K562 (cell line): ENCODE data around the gene MCL1. TPM values are rescaled to one million over a fixed set of nuclear protein-coding genes. Genes with fewer than 3 reads are reported as not detected.
A peak's percentile ranks its signal among the peaks of the same experiment; 100 is the strongest.

Experiments used
- CHD4 ChIP-seq: fragments of 200-600 bp; sonication (generic); IDR thresholded peaks from 3 replicates; pipeline ENCODE4 v1.6.1; 2012; ENCODE audit warnings: low read depth, mild to moderate bottlenecking, mixed read lengths, low read length, inconsistent platforms; ENCODE audit not compliant: insufficient read depth, insufficient replicate concordance, poor library complexity, severe bottlenecking
- ELF1 ChIP-seq: fragments of 200-800 bp; sonication (Bioruptor generic); IDR thresholded peaks from 2 replicates; pipeline ENCODE4 v1.6.1; 2016; ENCODE audit warnings: missing genetic modification characterization, missing compliant biosample characterization
- ELF4 ChIP-seq: fragments of 450-650 bp; formaldehyde crosslinking; IDR thresholded peaks from 2 replicates; pipeline ENCODE4 v1.4.0; 2022; ENCODE audit warnings: missing genetic modification characterization
- MYC ChIP-seq, 2 experiments: fragments of 250-450 bp in 1 of 2; sonication (Bioruptor Pico) in 1 of 2; IDR thresholded peaks; 2 replicates each; pipeline versions ENCODE4 v1.5.1 to v1.6.1; 2012 to 2021; ENCODE audit warnings: low read depth in 2 of 2, borderline replicate concordance in 1 of 2, improper control_type of control experiment in 1 of 2, low read length in 1 of 2, mild to moderate bottlenecking in 1 of 2, moderate library complexity in 1 of 2
- NFATC3 ChIP-seq: fragments of 450-650 bp; IDR thresholded peaks from 2 replicates; pipeline ENCODE4 v1.6.1; 2017; ENCODE audit warnings: mild to moderate bottlenecking
- RHOXF2B ChIP-seq: fragments of 250-450 bp; sonication (Bioruptor Pico); conservative IDR thresholded peaks from 2 replicates; pipeline ENCODE4 v1.5.1; 2021
- TOE1 ChIP-seq, 2 experiments: fragments of 450-650 bp in 1 of 2; sonication (generic) in 1 of 2; formaldehyde crosslinking in 1 of 2; IDR thresholded peaks; 2 replicates each; pipeline versions ENCODE4 v1.7.1 to v1.8.0; 2016 to 2022; ENCODE audit warnings: borderline replicate concordance in 2 of 2, mild to moderate bottlenecking in 2 of 2, antibody characterized with exemption in 1 of 2, inconsistent platforms in 1 of 2, low read depth in 1 of 2, missing genetic modification reagents in 1 of 2, moderate library complexity in 1 of 2
- TRIM28 ChIP-seq: fragments of 450-650 bp; IDR thresholded peaks from 2 replicates; pipeline ENCODE4 v1.6.1; 2017
- ZBTB17 ChIP-seq: fragments of 450-650 bp; formaldehyde crosslinking; IDR thresholded peaks from 2 replicates; pipeline ENCODE4 v1.4.0; 2020; ENCODE audit warnings: mild to moderate bottlenecking
- ZNF239 ChIP-seq: fragments of 250-450 bp; sonication (Bioruptor Pico); IDR thresholded peaks from 2 replicates; pipeline ENCODE4 v1.4.0; 2020; ENCODE audit warnings: mild to moderate bottlenecking
- ZNF311 ChIP-seq: fragments of 250-450 bp; sonication (Bioruptor Pico); IDR thresholded peaks from 2 replicates; pipeline ENCODE4 v1.4.0; 2020; ENCODE audit warnings: mild to moderate bottlenecking, moderate library complexity
- ZNF561 ChIP-seq: fragments of 450-650 bp; formaldehyde crosslinking; conservative IDR thresholded peaks from 2 replicates; pipeline ENCODE4 v1.4.0; 2020; ENCODE audit warnings: mild to moderate bottlenecking, moderate library complexity
- ZNF57 ChIP-seq: fragments of 450-650 bp; formaldehyde crosslinking; IDR thresholded peaks from 2 replicates; pipeline ENCODE4 v1.4.0; 2020; ENCODE audit warnings: mild to moderate bottlenecking, moderate library complexity
- ZNF79 ChIP-seq: fragments of 250-450 bp; sonication (Bioruptor Pico); IDR thresholded peaks from 2 replicates; pipeline ENCODE4 v1.4.0; 2020; ENCODE audit warnings: low read depth, mild to moderate bottlenecking, moderate library complexity
- polyA plus RNA-seq, 8 experiments: library from polyadenylated mRNA; depleted of rRNA in 4 of 8; stranded (reverse) in 5 of 8; unstranded in 3 of 8; fragments of >200 nt; fragmentation: Nextera tagmentation in 2 of 8; fragmentation: Illumina TruSeq in 1 of 8; extraction: Ambion mirVana in 2 of 8; extraction: Trizol in 1 of 8; gene quantifications; 2 replicates each; pipeline versions ENCODE4 v1.2.1 to v1.2.3, GENCODE V29; 2011 to 2014; ENCODE audit warnings: inconsistent platforms in 1 of 8, missing spikeins in 1 of 8
- total RNA-seq, 7 experiments: library from RNA; depleted of rRNA in 6 of 7; stranded (reverse); fragments of >200 nt in 6 of 7; fragmentation: Illumina TruSeq in 2 of 7; extraction: Trizol in 2 of 7; gene quantifications; 2 replicates each; pipeline versions ENCODE4 v1.2.1 to v1.2.3, GENCODE V29; 2011 to 2021; ENCODE audit warnings: low replicate concordance in 1 of 7
- TF ChIP-seq, protein P1 (sequence below): fragments of 200-800 bp; sonication (Bioruptor generic); IDR thresholded peaks from 2 replicates; pipeline ENCODE4 v1.6.1; 2017; ENCODE audit warnings: missing genetic modification characterization, missing compliant biosample characterization
- TF ChIP-seq, protein P2 (sequence below): fragments of 250-450 bp; sonication (Bioruptor Pico); IDR thresholded peaks from 2 replicates; pipeline ENCODE4 v1.5.0; 2021
- TF ChIP-seq, protein P3 (sequence below): sonication (generic); formaldehyde crosslinking; IDR thresholded peaks from 2 replicates; pipeline ENCODE4 v1.9.0; 2022; ENCODE audit warnings: mild to moderate bottlenecking, missing genetic modification reagents
- TF ChIP-seq, protein P4 (sequence below), 2 experiments: fragments of 150-350 bp in 1 of 2; IDR thresholded peaks; 2 replicates each; pipeline ENCODE4 v1.6.1; 2012 to 2016; ENCODE audit warnings: low read depth in 2 of 2, low read length in 2 of 2, mild to moderate bottlenecking in 1 of 2, moderate library complexity in 1 of 2
- TF ChIP-seq, protein P5 (sequence below): sonication (generic); formaldehyde crosslinking; IDR thresholded peaks from 2 replicates; pipeline ENCODE4 v1.8.0; 2022; ENCODE audit warnings: missing genetic modification reagents, mild to moderate bottlenecking, borderline replicate concordance

Gene MCL1
- total and polyA plus RNA-seq, 9 of the 15 experiments (the other 6 are each of a cell fraction or from before 2014, with no cell fraction given): 27.1 to 224 (median 138) TPM

DNA sequence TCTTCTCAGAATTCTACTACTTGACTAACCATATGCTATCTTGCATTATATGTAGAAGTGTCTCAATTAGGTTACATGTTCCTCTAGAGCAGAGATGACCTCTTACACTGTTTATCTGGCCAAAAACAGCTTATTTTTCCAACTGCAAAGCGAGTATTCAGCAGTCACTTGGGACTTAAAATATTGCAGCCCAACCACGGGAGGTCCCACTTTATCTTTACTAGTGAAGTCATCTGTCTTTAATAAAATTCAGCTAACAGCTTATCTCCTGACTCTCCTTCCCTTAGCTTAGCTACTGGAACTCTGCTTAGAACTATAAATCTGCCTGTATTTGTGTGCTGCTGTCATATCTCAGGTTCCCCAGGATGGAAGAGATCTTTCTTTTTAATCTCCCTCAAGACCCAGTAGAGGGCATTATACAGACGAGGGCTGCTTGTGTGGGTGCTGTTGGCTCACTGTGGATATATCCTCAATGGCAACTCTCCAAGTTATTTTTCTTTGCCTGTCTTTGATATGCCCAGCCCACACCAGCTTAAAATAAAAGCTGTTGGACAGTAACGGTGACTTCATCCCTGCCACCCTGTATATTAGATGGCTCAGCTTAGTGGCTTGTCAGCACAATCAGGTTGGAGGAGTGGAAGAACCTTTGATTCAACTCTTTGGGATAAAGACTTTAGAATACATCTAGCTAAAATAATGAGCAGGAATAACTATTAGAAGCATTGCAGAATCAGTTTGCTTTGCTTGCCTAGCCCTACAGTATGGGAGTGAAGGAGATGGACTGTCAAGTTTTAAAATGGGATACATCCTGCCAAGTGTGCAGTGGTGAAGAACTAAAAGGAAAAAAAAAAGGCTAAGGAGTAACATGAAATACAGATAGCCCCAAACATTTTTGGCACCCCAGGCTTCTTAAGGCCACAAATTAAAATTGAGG, 40.4 kb upstream of the MCL1 start (continued):
- TF ChIP-seq ZNF561 (no peak), ZNF239 (CRISPR knock-in tag) (no peak), NFATC3 (0 out of 2 replicates have a peak, but pooled peaks have one; percentile 11), ZNF311 (CRISPR knock-in tag) (peak; percentile 76), RHOXF2B (no peak), ZNF79 (CRISPR knock-in tag) (no peak), ZNF57 (no peak), ZBTB17 (CRISPR knock-in tag) (no peak), MYC (IDR thresholded peaks at IDR 0.05; ENCODE audit: low read depth, low read length) (peak; percentile 13; the same call in 1 of the 2 replicates), MYC (CRISPR knock-in tag; IDR thresholded peaks at IDR 0.05; ENCODE audit: borderline replicate concordance, low read depth) (no peak), TOE1 (IDR thresholded peaks at IDR 0.05; ENCODE audit: borderline replicate concordance) (peak; percentile 67; the same call in 1 of the 2 replicates), TOE1 (CRISPR knock-in tag; IDR thresholded peaks at IDR 0.05; ENCODE audit: borderline replicate concordance, low read depth) (no peak), CHD4 (no peak), ELF1 (no peak), TRIM28 (0 out of 2 replicates have a peak, but pooled peaks have one; percentile 55), ELF4 (CRISPR knock-in tag) (no peak)
- TF ChIP-seq, protein P1, sequence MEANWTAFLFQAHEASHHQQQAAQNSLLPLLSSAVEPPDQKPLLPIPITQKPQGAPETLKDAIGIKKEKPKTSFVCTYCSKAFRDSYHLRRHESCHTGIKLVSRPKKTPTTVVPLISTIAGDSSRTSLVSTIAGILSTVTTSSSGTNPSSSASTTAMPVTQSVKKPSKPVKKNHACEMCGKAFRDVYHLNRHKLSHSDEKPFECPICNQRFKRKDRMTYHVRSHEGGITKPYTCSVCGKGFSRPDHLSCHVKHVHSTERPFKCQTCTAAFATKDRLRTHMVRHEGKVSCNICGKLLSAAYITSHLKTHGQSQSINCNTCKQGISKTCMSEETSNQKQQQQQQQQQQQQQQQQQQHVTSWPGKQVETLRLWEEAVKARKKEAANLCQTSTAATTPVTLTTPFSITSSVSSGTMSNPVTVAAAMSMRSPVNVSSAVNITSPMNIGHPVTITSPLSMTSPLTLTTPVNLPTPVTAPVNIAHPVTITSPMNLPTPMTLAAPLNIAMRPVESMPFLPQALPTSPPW (CRISPR knock-in tag): peak; percentile 68
- TF ChIP-seq, protein P2, sequence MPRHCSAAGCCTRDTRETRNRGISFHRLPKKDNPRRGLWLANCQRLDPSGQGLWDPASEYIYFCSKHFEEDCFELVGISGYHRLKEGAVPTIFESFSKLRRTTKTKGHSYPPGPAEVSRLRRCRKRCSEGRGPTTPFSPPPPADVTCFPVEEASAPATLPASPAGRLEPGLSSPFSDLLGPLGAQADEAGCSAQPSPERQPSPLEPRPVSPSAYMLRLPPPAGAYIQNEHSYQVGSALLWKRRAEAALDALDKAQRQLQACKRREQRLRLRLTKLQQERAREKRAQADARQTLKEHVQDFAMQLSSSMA (CRISPR knock-in tag): no peak
- TF ChIP-seq, protein P3, sequence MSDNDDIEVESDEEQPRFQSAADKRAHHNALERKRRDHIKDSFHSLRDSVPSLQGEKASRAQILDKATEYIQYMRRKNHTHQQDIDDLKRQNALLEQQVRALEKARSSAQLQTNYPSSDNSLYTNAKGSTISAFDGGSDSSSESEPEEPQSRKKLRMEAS: no peak
- TF ChIP-seq, protein P4, sequence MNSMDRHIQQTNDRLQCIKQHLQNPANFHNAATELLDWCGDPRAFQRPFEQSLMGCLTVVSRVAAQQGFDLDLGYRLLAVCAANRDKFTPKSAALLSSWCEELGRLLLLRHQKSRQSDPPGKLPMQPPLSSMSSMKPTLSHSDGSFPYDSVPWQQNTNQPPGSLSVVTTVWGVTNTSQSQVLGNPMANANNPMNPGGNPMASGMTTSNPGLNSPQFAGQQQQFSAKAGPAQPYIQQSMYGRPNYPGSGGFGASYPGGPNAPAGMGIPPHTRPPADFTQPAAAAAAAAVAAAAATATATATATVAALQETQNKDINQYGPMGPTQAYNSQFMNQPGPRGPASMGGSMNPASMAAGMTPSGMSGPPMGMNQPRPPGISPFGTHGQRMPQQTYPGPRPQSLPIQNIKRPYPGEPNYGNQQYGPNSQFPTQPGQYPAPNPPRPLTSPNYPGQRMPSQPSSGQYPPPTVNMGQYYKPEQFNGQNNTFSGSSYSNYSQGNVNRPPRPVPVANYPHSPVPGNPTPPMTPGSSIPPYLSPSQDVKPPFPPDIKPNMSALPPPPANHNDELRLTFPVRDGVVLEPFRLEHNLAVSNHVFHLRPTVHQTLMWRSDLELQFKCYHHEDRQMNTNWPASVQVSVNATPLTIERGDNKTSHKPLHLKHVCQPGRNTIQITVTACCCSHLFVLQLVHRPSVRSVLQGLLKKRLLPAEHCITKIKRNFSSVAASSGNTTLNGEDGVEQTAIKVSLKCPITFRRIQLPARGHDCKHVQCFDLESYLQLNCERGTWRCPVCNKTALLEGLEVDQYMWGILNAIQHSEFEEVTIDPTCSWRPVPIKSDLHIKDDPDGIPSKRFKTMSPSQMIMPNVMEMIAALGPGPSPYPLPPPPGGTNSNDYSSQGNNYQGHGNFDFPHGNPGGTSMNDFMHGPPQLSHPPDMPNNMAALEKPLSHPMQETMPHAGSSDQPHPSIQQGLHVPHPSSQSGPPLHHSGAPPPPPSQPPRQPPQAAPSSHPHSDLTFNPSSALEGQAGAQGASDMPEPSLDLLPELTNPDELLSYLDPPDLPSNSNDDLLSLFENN (IDR thresholded peaks at IDR 0.05; ENCODE audit: low read depth in 2 of 2, low read length in 2 of 2): peak in 1 of 2 experiments; percentile 14; a peak in 1 of 4 replicates
- TF ChIP-seq, protein P5, sequence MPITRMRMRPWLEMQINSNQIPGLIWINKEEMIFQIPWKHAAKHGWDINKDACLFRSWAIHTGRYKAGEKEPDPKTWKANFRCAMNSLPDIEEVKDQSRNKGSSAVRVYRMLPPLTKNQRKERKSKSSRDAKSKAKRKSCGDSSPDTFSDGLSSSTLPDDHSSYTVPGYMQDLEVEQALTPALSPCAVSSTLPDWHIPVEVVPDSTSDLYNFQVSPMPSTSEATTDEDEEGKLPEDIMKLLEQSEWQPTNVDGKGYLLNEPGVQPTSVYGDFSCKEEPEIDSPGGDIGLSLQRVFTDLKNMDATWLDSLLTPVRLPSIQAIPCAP (CRISPR knock-in tag): no peak
